Subcutaneous adipose tissue (tissue), 4 donors: ENCODE data around the gene DHRS7C. TPM values are rescaled to one million over a fixed set of nuclear protein-coding genes. Genes with fewer than 3 reads are reported as not detected.

Source experiments
- CTCF ChIP-seq: fragments of 450-650 bp; IDR thresholded peaks from one replicate; pipeline ENCODE4 v1.5.1; 2016; ENCODE audit warnings: low read depth, mild to moderate bottlenecking, control low read depth, antibody characterized with exemption, moderate library complexity
- total RNA-seq, 4 donors: library from RNA; depleted of rRNA; stranded (reverse); fragments of >200 nt; gene quantifications; one replicate each; pipeline ENCODE4 v1.1.0, GENCODE V29; 2016

DHRS7C gene
- total RNA-seq, 4 donors from 2014 or later: not detected

GRCh38 chr17:9809409-9809808 is 18.0 kb upstream of the DHRS7C start:
- no peak for TF ChIP-seq CTCF

GRCh38 chr17:9806699-9807098 is 15.3 kb upstream of the DHRS7C start:
- no peak for TF ChIP-seq CTCF

- no peak for TF ChIP-seq CTCF
Measured at GRCh38 chr17:9805769-9806168, 14.4 kb upstream of the DHRS7C start.

GRCh38 chr17:9802697-9803096 is 11.3 kb upstream of the DHRS7C start:
- TF ChIP-seq CTCF: no peak

GRCh38 chr17:9802294-9802693 is 10.9 kb upstream of the DHRS7C start:
- TF ChIP-seq CTCF: no peak

- no peak for TF ChIP-seq CTCF
Measured at GRCh38 chr17:9801505-9801904, 10.1 kb upstream of the DHRS7C start.

- TF ChIP-seq CTCF: no peak
Measured at GRCh38 chr17:9798724-9799123, 7.3 kb upstream of the DHRS7C start.
